ENCODE measurements around the gene SIAH3. TPM values are rescaled to one million over a fixed set of nuclear protein-coding genes. Genes with fewer than 3 reads are reported as not detected.

SIAH3 gene
- polyA plus RNA-seq, 1 donor from 2014 or later, result 4.9 TPM

GRCh38 chr13:45807520-45808099, 43.9 kb downstream of the SIAH3 start (continued):
- TF ChIP-seq RAD21 (conservative IDR thresholded peaks at IDR 0.05) (peak; percentile 63), EP300 (conservative IDR thresholded peaks at IDR 0.05; ENCODE audit: poor library complexity, severe bottlenecking) (no peak), MXI1 (conservative IDR thresholded peaks at IDR 0.05; ENCODE audit: poor library complexity, severe bottlenecking) (no peak)

- no peak overlapping the region for H2AFZ ChIP-seq (ENCODE audit: low read depth, low read length)
- TF ChIP-seq, protein P1, sequence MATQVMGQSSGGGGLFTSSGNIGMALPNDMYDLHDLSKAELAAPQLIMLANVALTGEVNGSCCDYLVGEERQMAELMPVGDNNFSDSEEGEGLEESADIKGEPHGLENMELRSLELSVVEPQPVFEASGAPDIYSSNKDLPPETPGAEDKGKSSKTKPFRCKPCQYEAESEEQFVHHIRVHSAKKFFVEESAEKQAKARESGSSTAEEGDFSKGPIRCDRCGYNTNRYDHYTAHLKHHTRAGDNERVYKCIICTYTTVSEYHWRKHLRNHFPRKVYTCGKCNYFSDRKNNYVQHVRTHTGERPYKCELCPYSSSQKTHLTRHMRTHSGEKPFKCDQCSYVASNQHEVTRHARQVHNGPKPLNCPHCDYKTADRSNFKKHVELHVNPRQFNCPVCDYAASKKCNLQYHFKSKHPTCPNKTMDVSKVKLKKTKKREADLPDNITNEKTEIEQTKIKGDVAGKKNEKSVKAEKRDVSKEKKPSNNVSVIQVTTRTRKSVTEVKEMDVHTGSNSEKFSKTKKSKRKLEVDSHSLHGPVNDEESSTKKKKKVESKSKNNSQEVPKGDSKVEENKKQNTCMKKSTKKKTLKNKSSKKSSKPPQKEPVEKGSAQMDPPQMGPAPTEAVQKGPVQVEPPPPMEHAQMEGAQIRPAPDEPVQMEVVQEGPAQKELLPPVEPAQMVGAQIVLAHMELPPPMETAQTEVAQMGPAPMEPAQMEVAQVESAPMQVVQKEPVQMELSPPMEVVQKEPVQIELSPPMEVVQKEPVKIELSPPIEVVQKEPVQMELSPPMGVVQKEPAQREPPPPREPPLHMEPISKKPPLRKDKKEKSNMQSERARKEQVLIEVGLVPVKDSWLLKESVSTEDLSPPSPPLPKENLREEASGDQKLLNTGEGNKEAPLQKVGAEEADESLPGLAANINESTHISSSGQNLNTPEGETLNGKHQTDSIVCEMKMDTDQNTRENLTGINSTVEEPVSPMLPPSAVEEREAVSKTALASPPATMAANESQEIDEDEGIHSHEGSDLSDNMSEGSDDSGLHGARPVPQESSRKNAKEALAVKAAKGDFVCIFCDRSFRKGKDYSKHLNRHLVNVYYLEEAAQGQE (IDR thresholded peaks at IDR 0.05; ENCODE audit: borderline replicate concordance), result no peak
- TF ChIP-seq POLR2AphosphoS5 (IDR thresholded peaks at IDR 0.05), result no peak
- no peak for TF ChIP-seq SMC3 (conservative IDR thresholded peaks at IDR 0.05; ENCODE audit: poor library complexity)
- TF ChIP-seq, protein P2, sequence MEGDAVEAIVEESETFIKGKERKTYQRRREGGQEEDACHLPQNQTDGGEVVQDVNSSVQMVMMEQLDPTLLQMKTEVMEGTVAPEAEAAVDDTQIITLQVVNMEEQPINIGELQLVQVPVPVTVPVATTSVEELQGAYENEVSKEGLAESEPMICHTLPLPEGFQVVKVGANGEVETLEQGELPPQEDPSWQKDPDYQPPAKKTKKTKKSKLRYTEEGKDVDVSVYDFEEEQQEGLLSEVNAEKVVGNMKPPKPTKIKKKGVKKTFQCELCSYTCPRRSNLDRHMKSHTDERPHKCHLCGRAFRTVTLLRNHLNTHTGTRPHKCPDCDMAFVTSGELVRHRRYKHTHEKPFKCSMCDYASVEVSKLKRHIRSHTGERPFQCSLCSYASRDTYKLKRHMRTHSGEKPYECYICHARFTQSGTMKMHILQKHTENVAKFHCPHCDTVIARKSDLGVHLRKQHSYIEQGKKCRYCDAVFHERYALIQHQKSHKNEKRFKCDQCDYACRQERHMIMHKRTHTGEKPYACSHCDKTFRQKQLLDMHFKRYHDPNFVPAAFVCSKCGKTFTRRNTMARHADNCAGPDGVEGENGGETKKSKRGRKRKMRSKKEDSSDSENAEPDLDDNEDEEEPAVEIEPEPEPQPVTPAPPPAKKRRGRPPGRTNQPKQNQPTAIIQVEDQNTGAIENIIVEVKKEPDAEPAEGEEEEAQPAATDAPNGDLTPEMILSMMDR (IDR thresholded peaks at IDR 0.05; ENCODE audit: poor library complexity, severe bottlenecking), result no peak
- no peak for TF ChIP-seq MXI1 (conservative IDR thresholded peaks at IDR 0.05; ENCODE audit: poor library complexity, severe bottlenecking)
- no peak for TF ChIP-seq TAF1 (IDR thresholded peaks at IDR 0.05; ENCODE audit: low read depth)
- TF ChIP-seq EZH2 (IDR thresholded peaks at IDR 0.05; ENCODE audit: borderline replicate concordance, insufficient read depth, low read length, poor library complexity, severe bottlenecking), result no peak
- TF ChIP-seq RAD21 (conservative IDR thresholded peaks at IDR 0.05), result no peak
- TF ChIP-seq EP300 (conservative IDR thresholded peaks at IDR 0.05; ENCODE audit: poor library complexity, severe bottlenecking), result no peak
Observed at GRCh38 chr13:45800485-45800884, 51.1 kb downstream of the SIAH3 start.

DNA sequence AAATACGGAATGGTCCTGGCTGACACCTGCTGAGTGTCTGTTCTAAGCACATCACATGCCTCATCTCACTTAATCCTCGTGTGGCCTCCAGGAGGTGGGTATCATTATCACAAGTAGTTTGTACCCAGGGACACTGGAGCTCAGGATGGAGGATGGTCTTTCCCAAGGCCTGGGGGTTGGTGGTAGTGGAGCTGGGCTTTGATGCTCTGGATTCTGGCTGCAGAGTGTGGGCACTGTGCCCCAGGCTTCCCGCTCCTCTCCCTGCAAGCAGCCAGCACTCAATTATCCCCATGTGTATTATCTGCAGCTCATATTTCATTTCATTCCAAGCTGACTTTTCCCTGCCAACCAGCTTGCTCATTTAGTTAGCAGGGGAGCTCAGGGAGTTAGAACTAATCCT, 52.1 kb downstream of the SIAH3 start:
- H3K27me3 ChIP-seq (ENCODE audit: insufficient read depth, low read depth, low read length), result no peaks in the 10 kb centered on the region
- H3K79me2 ChIP-seq (replicated peaks; ENCODE audit: insufficient read depth, low read length), result no peaks in the 10 kb centered on the region
- H3F3A ChIP-seq (ENCODE audit: insufficient read depth, low read length, poor library complexity, severe bottlenecking), result no peaks in the 10 kb centered on the region
- no peaks in the 10 kb centered on the region for H3K36me3 ChIP-seq (ENCODE audit: insufficient read depth, low read length)
- H2AFZ ChIP-seq (ENCODE audit: low read depth, low read length), result no peak overlapping the region
- no peaks in the 10 kb centered on the region for H4K20me1 ChIP-seq (ENCODE audit: insufficient read depth)
- no peak overlapping the region for H3K27ac ChIP-seq (ENCODE audit: low read length)
- no peaks in the 10 kb centered on the region for H3K9me2 ChIP-seq (ENCODE audit: insufficient read depth, low read length)
- no peaks in the 10 kb centered on the region for H3K9me3 ChIP-seq (ENCODE audit: low read length)
- no peak overlapping the region for H3K9ac ChIP-seq (ENCODE audit: low read length)
- no peak overlapping the region for H3K4me3 ChIP-seq (ENCODE audit: low read length)
- no peak overlapping the region for H3K4me2 ChIP-seq (ENCODE audit: low read length)
- TF ChIP-seq TAF1 (IDR thresholded peaks at IDR 0.05; ENCODE audit: low read depth) (no peak), EZH2 (IDR thresholded peaks at IDR 0.05; ENCODE audit: borderline replicate concordance, insufficient read depth, low read length, poor library complexity, severe bottlenecking) (no peak)

More at GRCh38 chr13:45800485-45800884, 51.1 kb downstream of the SIAH3 start:
- Histone ChIP-seq H3K27ac (ENCODE audit: low read length) (no peak overlapping the region), H3K4me3 (ENCODE audit: low read length) (no peak overlapping the region), H3F3A (ENCODE audit: insufficient read depth, low read length, poor library complexity, severe bottlenecking) (no peaks in the 10 kb centered on the region), H3K79me2 (replicated peaks; ENCODE audit: insufficient read depth, low read length) (no peaks in the 10 kb centered on the region), H3K9ac (ENCODE audit: low read length) (no peak overlapping the region), H3K9me3 (ENCODE audit: low read length) (no peaks in the 10 kb centered on the region), H3K9me2 (ENCODE audit: insufficient read depth, low read length) (no peaks in the 10 kb centered on the region), H4K20me1 (ENCODE audit: insufficient read depth) (no peaks in the 10 kb centered on the region), H3K36me3 (ENCODE audit: insufficient read depth, low read length) (no peaks in the 10 kb centered on the region), H3K27me3 (ENCODE audit: insufficient read depth, low read depth, low read length) (no peaks in the 10 kb centered on the region), H3K4me2 (ENCODE audit: low read length) (no peak overlapping the region)

Measured in neural cell (in vitro differentiated cells).